ENCODE results near the gene PLCXD1. TPM values are rescaled to one million over a fixed set of nuclear protein-coding genes. Genes with fewer than 3 reads are reported as not detected.

The PLCXD1 gene
- total RNA-seq, 1 experiment from 2014 or later = 12.0 TPM

- Mint-ChIP-seq H3K27ac (ENCODE audit: low read depth, unreplicated experiment) (no peak overlapping the region), H3K27me3 (ENCODE audit: insufficient read depth, unreplicated experiment) (no peaks in the 10 kb centered on the region), H3K4me1 (ENCODE audit: insufficient read depth, unreplicated experiment) (no peaks in the 10 kb centered on the region), H3K36me3 (ENCODE audit: insufficient read depth, unreplicated experiment) (peaks cover 32% of the 10 kb centered on the region), H3K9me3 (ENCODE audit: unreplicated experiment) (peaks cover 14% of the 10 kb centered on the region), H3K4me3 (ENCODE audit: unreplicated experiment) (no peak overlapping the region)
- no peak for DNase-seq (ENCODE audit: unreplicated experiment)
- BruUV-seq (replicated peaks) = no TSS peak
- CTCF ChIA-PET = no interaction called here
- intact Hi-C loops (cut with micrococcal nuclease) = no loop called here
- POLR2A ChIA-PET = no interaction called here
- no peak for TF ChIP-seq CTCF (IDR thresholded peaks at IDR 0.05; ENCODE audit: unreplicated experiment)
These were observed 57.7 kb downstream of the PLCXD1 start for GRCh38 chrX:338836-339400.

- H3K27ac Mint-ChIP-seq (ENCODE audit: low read depth, unreplicated experiment) = no peak overlapping the region
- BruUV-seq (replicated peaks) = no TSS peak
- ChIA-PET CTCF (no interaction called here), POLR2A (no interaction called here)
- no peaks in the 10 kb centered on the region for H3K4me1 Mint-ChIP-seq (ENCODE audit: insufficient read depth, unreplicated experiment)
- intact Hi-C loops (cut with micrococcal nuclease) = no loop called here
- TF ChIP-seq CTCF (IDR thresholded peaks at IDR 0.05; ENCODE audit: unreplicated experiment) = no peak
- peaks cover 32% of the 10 kb centered on the region for H3K36me3 Mint-ChIP-seq (ENCODE audit: insufficient read depth, unreplicated experiment)
- H3K4me3 Mint-ChIP-seq (ENCODE audit: unreplicated experiment) = no peak overlapping the region
- no peaks in the 10 kb centered on the region for H3K27me3 Mint-ChIP-seq (ENCODE audit: insufficient read depth, unreplicated experiment)
- no peak for DNase-seq (ENCODE audit: unreplicated experiment)
- H3K9me3 Mint-ChIP-seq (ENCODE audit: unreplicated experiment) = peaks cover 14% of the 10 kb centered on the region
These were observed 58.9 kb downstream of the PLCXD1 start for GRCh38 chrX:340121-340520.

- intact Hi-C loops (cut with micrococcal nuclease) = no loop called here
- ChIA-PET POLR2A (no interaction called here), CTCF (no interaction called here)
- Mint-ChIP-seq H3K4me1 (ENCODE audit: insufficient read depth, unreplicated experiment) (no peaks in the 10 kb centered on the region), H3K27me3 (ENCODE audit: insufficient read depth, unreplicated experiment) (no peaks in the 10 kb centered on the region), H3K36me3 (ENCODE audit: insufficient read depth, unreplicated experiment) (peaks cover 32% of the 10 kb centered on the region), H3K27ac (ENCODE audit: low read depth, unreplicated experiment) (no peak overlapping the region), H3K9me3 (ENCODE audit: unreplicated experiment) (peaks cover 14% of the 10 kb centered on the region), H3K4me3 (ENCODE audit: unreplicated experiment) (no peak overlapping the region)
- DNase-seq (ENCODE audit: unreplicated experiment) = no peak
- no peak for TF ChIP-seq CTCF (IDR thresholded peaks at IDR 0.05; ENCODE audit: unreplicated experiment)
- BruUV-seq (replicated peaks) = no TSS peak
These were observed 59.7 kb downstream of the PLCXD1 start for GRCh38 chrX:340641-341423.

GRCh38 chrX:341541-342101 is 60.4 kb downstream of the PLCXD1 start:
- DNase-seq (ENCODE audit: unreplicated experiment) = no peak
- Mint-ChIP-seq H3K4me1 (ENCODE audit: insufficient read depth, unreplicated experiment) (no peaks in the 10 kb centered on the region), H3K4me3 (ENCODE audit: unreplicated experiment) (no peak overlapping the region), H3K27me3 (ENCODE audit: insufficient read depth, unreplicated experiment) (no peaks in the 10 kb centered on the region), H3K36me3 (ENCODE audit: insufficient read depth, unreplicated experiment) (peaks cover 28% of the 10 kb centered on the region), H3K27ac (ENCODE audit: low read depth, unreplicated experiment) (no peak overlapping the region), H3K9me3 (ENCODE audit: unreplicated experiment) (peaks cover 9% of the 10 kb centered on the region)
- CTCF ChIA-PET = no interaction called here
- intact Hi-C loops (cut with micrococcal nuclease) = no loop called here
- POLR2A ChIA-PET = no interaction called here
- BruUV-seq (replicated peaks) = no TSS peak
- no peak for TF ChIP-seq CTCF (IDR thresholded peaks at IDR 0.05; ENCODE audit: unreplicated experiment)

All from MCF 10A (cell line).